ENCODE data around the gene AOC1.

Gene AOC1

GRCh38 chr7:150866932-150867564, 14.7 kb downstream of the AOC1 start:
- DNase-seq (ENCODE audit: low read depth), result no peak
- H3K4me3 ChIP-seq (ENCODE audit: low read depth, low read length), result no peak overlapping the region
- no peak for TF ChIP-seq CTCF (IDR thresholded peaks at IDR 0.05; ENCODE audit: low read depth, low read length, missing control alignments)
- in situ Hi-C loops (cut with HindIII; ENCODE audit: low sequenced_read_pairs), result no loop called here

GRCh38 chr7:150867605-150868004, 15.3 kb downstream of the AOC1 start:
- DNase-seq (ENCODE audit: low read depth), result no peak
- no peak for TF ChIP-seq CTCF (IDR thresholded peaks at IDR 0.05; ENCODE audit: low read depth, low read length, missing control alignments)
- no peak overlapping the region for H3K4me3 ChIP-seq (ENCODE audit: low read depth, low read length)
- in situ Hi-C loops (cut with HindIII; ENCODE audit: low sequenced_read_pairs), result no loop called here

GRCh38 chr7:150869467-150869866, 17.1 kb downstream of the AOC1 start:
- in situ Hi-C loops (cut with HindIII; ENCODE audit: low sequenced_read_pairs), result no loop called here
- no peak for TF ChIP-seq CTCF (IDR thresholded peaks at IDR 0.05; ENCODE audit: low read depth, low read length, missing control alignments)
- no peak overlapping the region for H3K4me3 ChIP-seq (ENCODE audit: low read depth, low read length)
- no peak for DNase-seq (ENCODE audit: low read depth)

- no peak overlapping the region for H3K4me3 ChIP-seq (ENCODE audit: low read depth, low read length)
- DNase-seq (ENCODE audit: low read depth), result no peak
- TF ChIP-seq CTCF (IDR thresholded peaks at IDR 0.05; ENCODE audit: low read depth, low read length, missing control alignments), result no peak
- in situ Hi-C loops (cut with HindIII; ENCODE audit: low sequenced_read_pairs), result no loop called here
These were observed 19.3 kb downstream of the AOC1 start for GRCh38 chr7:150871601-150872000.

- in situ Hi-C loops (cut with HindIII; ENCODE audit: low sequenced_read_pairs), result no loop called here
- TF ChIP-seq CTCF (IDR thresholded peaks at IDR 0.05; ENCODE audit: low read depth, low read length, missing control alignments), result no peak
- no peak for DNase-seq (ENCODE audit: low read depth)
- no peak overlapping the region for H3K4me3 ChIP-seq (ENCODE audit: low read depth, low read length)
These were observed 22.3 kb downstream of the AOC1 start for GRCh38 chr7:150874401-150875198.

GRCh38 chr7:150875791-150876190, 23.5 kb downstream of the AOC1 start:
- DNase-seq (ENCODE audit: low read depth), result no peak
- TF ChIP-seq CTCF (IDR thresholded peaks at IDR 0.05; ENCODE audit: low read depth, low read length, missing control alignments), result no peak
- in situ Hi-C loops (cut with HindIII; ENCODE audit: low sequenced_read_pairs), result no loop called here
- no peak overlapping the region for H3K4me3 ChIP-seq (ENCODE audit: low read depth, low read length)

Measured in astrocyte of the cerebellum (primary cell).